Ovary (tissue), 9 donors: ENCODE results near the gene AP2A2. TPM values are rescaled to one million over a fixed set of nuclear protein-coding genes. Genes with fewer than 3 reads are reported as not detected.

Experiments used
- DNase-seq, 5 donors: peaks; one replicate each; pipeline ENCODE4 v3.0.0-alpha.2; 2019 to 2020
- H3K27ac ChIP-seq, 2 donors: fragments of 200-600 bp; one replicate each; pipeline versions ENCODE4 v1.5.1 to v1.8.0; 2019 to 2022
- H3K27me3 ChIP-seq: fragments of 200-600 bp; one replicate; pipeline ENCODE4 v1.8.0; 2022
- H3K36me3 ChIP-seq: fragments of 200-600 bp; sonication (generic); one replicate; pipeline ENCODE4 v1.5.1; 2019
- H3K4me1 ChIP-seq: one replicate; pipeline ENCODE4 v1.8.1; 2013; ENCODE audit warnings: mild to moderate bottlenecking, moderate library complexity; ENCODE audit not compliant: insufficient read depth
- H3K4me3 ChIP-seq: fragments of 200-600 bp; sonication (generic); one replicate; pipeline ENCODE4 v1.5.1; 2017
- H3K9me3 ChIP-seq, 2 donors: fragments of 200-600 bp in 1 of 2; sonication (generic) in 1 of 2; one replicate each; pipeline versions ENCODE4 v1.5.1 to v1.8.1; 2013 to 2019; ENCODE audit warnings: mild to moderate bottlenecking in 1 of 2, moderate library complexity in 1 of 2
- EP300 ChIP-seq: sonication (generic); formaldehyde crosslinking; IDR thresholded peaks from one replicate; pipeline ENCODE4 v1.6.1; 2017; ENCODE audit warnings: antibody characterized with exemption
- POLR2A ChIP-seq: fragments of 450-650 bp; IDR thresholded peaks from one replicate; pipeline ENCODE4 v1.6.1; 2017; ENCODE audit warnings: antibody characterized with exemption, mild to moderate bottlenecking, moderate library complexity
- WGBS, 3 donors: extraction: QIAGEN DNeasy Blood & Tissue Kit in 1 of 3; methylation state at CpG; one replicate each; pipeline versions ENCODE4 v1.1.5 to v1.1.7; 2013 to 2017; 5-methylcytosine and 5-hydroxymethylcytosine counted together
- intact Hi-C, 4 donors: fragments of 100-400 bp; cut with DNase I; formaldehyde crosslinking; loops; one replicate each; pipeline versions ENCODE4 v1.11.0 to v1.15.1; 2022 to 2023
- polyA plus RNA-seq, 2 donors: library from polyadenylated mRNA; stranded (reverse); fragments of 200-250 nt in 1 of 2; fragments of 350-450 nt in 1 of 2; fragmentation: Illumina TruSeq in 1 of 2; extraction: RNeasy Lipid Tissue Mini Kit (QIAGEN cat#74804) in 1 of 2; gene quantifications; one replicate each; pipeline ENCODE4 v1.2.3, GENCODE V29; 2013 to 2014
- total RNA-seq, 7 donors: library from RNA; depleted of rRNA in 2 of 7; stranded (reverse); fragments of >200 nt in 2 of 7; fragmentation: NEBNext Ultra II Directional in 3 of 7; extraction: Animal tissue kit (Norgen Biotek cat#: 25700) in 3 of 7; gene quantifications; one replicate each; pipeline versions ENCODE4 v1.1.0 to v1.2.4, GENCODE V29; 2016 to 2023
- TF ChIP-seq, protein P1 (sequence below), 3 donors: fragments of 450-650 bp in 2 of 3; fragments of 200-600 bp in 1 of 3; IDR thresholded peaks; one replicate each; pipeline versions ENCODE4 v1.5.1 to v1.8.0; 2016 to 2022; ENCODE audit warnings: antibody characterized with exemption in 3 of 3, mild to moderate bottlenecking in 1 of 3
- donor health status: DM: no; HTN: no; CAD: no; lungs with moderate emphysema.
- donor health status: DM: no; HTN: no; CAD: no.
- donor health status: Bipolar disorder and iron deficiency.
- donor health status: DM: yes; HTN: yes; CAD: no.
- donor health status: DM: no; HTN: no; CAD: no.
- donor health status: DM: yes; HTN: yes; CAD: no.

The AP2A2 gene
- total and polyA plus RNA-seq, 9 donors = 27.7 to 151 (median 54.0) TPM

- peaks cover 1% of the 10 kb centered on the region for H3K4me1 ChIP-seq
- H3K9me3 ChIP-seq = no peaks in the 10 kb centered on the region
- H3K27me3 ChIP-seq = no peaks in the 10 kb centered on the region
- DNase-seq = no peak
- 73 to 79% (median 73%) methylated on average over 31 of the region's 31 CpGs for WGBS, 3 donors
- no peak for TF ChIP-seq EP300
- TF ChIP-seq, protein P1, sequence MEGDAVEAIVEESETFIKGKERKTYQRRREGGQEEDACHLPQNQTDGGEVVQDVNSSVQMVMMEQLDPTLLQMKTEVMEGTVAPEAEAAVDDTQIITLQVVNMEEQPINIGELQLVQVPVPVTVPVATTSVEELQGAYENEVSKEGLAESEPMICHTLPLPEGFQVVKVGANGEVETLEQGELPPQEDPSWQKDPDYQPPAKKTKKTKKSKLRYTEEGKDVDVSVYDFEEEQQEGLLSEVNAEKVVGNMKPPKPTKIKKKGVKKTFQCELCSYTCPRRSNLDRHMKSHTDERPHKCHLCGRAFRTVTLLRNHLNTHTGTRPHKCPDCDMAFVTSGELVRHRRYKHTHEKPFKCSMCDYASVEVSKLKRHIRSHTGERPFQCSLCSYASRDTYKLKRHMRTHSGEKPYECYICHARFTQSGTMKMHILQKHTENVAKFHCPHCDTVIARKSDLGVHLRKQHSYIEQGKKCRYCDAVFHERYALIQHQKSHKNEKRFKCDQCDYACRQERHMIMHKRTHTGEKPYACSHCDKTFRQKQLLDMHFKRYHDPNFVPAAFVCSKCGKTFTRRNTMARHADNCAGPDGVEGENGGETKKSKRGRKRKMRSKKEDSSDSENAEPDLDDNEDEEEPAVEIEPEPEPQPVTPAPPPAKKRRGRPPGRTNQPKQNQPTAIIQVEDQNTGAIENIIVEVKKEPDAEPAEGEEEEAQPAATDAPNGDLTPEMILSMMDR (IDR thresholded peaks at IDR 0.05) = no peak
- no peak for TF ChIP-seq POLR2A
- no peaks in the 10 kb centered on the region for H3K36me3 ChIP-seq
- H3K27ac ChIP-seq = no peak overlapping the region
- intact Hi-C loops = no loop called here
- H3K4me3 ChIP-seq = no peak overlapping the region
These were observed 42.5 kb downstream of the AP2A2 start for GRCh38 chr11:967995-968751.

- no peaks in the 10 kb centered on the region for H3K9me3 ChIP-seq
- H3K36me3 ChIP-seq = no peaks in the 10 kb centered on the region
- intact Hi-C loops = no loop called here
- H3K4me3 ChIP-seq = no peak overlapping the region
- TF ChIP-seq, protein P1 (IDR thresholded peaks at IDR 0.05) = no peak
- TF ChIP-seq POLR2A (no peak), EP300 (no peak)
- no peak for DNase-seq
- H3K27ac ChIP-seq = no peak overlapping the region
- WGBS, 3 donors = 83 to 87% (median 86%) methylated on average over 14 of the region's 14 CpGs
- H3K4me1 ChIP-seq = peaks cover 1% of the 10 kb centered on the region
- H3K27me3 ChIP-seq = no peaks in the 10 kb centered on the region
These were observed 43.2 kb downstream of the AP2A2 start for GRCh38 chr11:968822-969221.

- Histone ChIP-seq H3K36me3 (no peaks in the 10 kb centered on the region), H3K27me3 (no peaks in the 10 kb centered on the region), H3K9me3 (no peaks in the 10 kb centered on the region), H3K4me1 (peaks cover 1% of the 10 kb centered on the region), H3K4me3 (no peak overlapping the region), H3K27ac (no peak overlapping the region)
- DNase-seq = no peak
- intact Hi-C loops = no loop called here
- TF ChIP-seq, protein P1 (IDR thresholded peaks at IDR 0.05) = no peak
- TF ChIP-seq EP300 (no peak), POLR2A (no peak)
- WGBS, 3 donors = 60 to 69% (median 61%) methylated on average over 9 of the region's 9 CpGs
These were observed 44.1 kb downstream of the AP2A2 start for GRCh38 chr11:969651-970205.

DNA sequence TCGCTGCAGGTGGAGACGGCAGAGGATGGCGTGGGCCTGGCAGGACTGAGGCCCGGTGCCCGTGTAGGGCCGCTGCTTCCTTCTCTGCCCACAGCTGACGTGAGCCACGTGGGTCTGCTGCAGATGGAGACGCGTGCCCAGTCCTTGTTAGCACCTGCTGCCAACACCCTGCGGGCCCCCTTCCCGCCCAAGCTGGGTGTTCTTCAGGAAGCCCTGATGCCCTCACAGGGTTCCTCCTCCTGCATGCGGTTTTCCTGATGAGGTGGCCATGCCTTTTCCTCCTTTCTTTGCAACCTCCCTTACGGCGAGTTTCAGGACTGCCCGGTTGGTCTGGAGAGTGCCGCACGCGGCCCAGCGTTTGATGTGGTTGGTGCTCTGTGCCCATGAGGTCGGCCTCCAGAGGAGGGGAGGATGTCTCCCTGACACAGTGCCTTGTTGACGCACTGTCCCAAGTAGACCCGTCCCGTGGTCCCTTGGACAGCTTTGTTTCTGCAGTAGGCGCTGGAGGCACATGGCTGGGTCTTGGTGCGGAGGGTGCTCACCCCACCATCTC is 44.7 kb downstream of the AP2A2 start:
- intact Hi-C loops = no loop called here
- Histone ChIP-seq H3K27ac (no peak overlapping the region), H3K4me1 (peaks cover 1% of the 10 kb centered on the region), H3K4me3 (no peak overlapping the region), H3K9me3 (no peaks in the 10 kb centered on the region), H3K36me3 (no peaks in the 10 kb centered on the region), H3K27me3 (no peaks in the 10 kb centered on the region)
- 78 to 87% (median 87%) methylated on average over 26 of the region's 26 CpGs for WGBS, 3 donors
- TF ChIP-seq, protein P1 (IDR thresholded peaks at IDR 0.05) = no peak
- TF ChIP-seq EP300 = no peak
- TF ChIP-seq POLR2A = no peak
- DNase-seq = no peak
